PFSK-1 (cell line): ENCODE data around the gene MRPL58.

Experiments
- FOXP2 ChIP-seq: optimal IDR thresholded peaks from 2 replicates; pipeline ENCODE3; 2011; ENCODE audit warnings: borderline replicate concordance, control low read depth, inconsistent platforms; ENCODE audit not compliant: insufficient read depth; ENCODE audit errors: extremely low read length, extremely low read depth
- POLR2AphosphoS5 ChIP-seq: IDR thresholded peaks from 2 replicates; pipeline ENCODE4 v1.6.1; 2012; ENCODE audit warnings: low read depth, mild to moderate bottlenecking, control low read depth, low read length, moderate library complexity
- SIN3A ChIP-seq: IDR thresholded peaks from 2 replicates; pipeline ENCODE4 v1.6.1; 2012; ENCODE audit warnings: mild to moderate bottlenecking, low read length, moderate library complexity, borderline replicate concordance; ENCODE audit not compliant: insufficient read depth
- TAF1 ChIP-seq: IDR thresholded peaks from 2 replicates; pipeline ENCODE4 v1.6.1; 2012; ENCODE audit warnings: low read length, control low read depth, borderline replicate concordance; ENCODE audit not compliant: insufficient read depth
- TF ChIP-seq, protein P1 (sequence below), 2 experiments: IDR thresholded peaks; 2 replicates each; pipeline versions ENCODE4 v1.6.1 to v1.8.0; 2011 to 2012; ENCODE audit warnings: low read depth in 2 of 2, low read length in 2 of 2, control low read depth in 1 of 2, inconsistent platforms in 1 of 2, mild to moderate bottlenecking in 1 of 2, moderate library complexity in 1 of 2; ENCODE audit not compliant: insufficient read depth in 1 of 2

DNA sequence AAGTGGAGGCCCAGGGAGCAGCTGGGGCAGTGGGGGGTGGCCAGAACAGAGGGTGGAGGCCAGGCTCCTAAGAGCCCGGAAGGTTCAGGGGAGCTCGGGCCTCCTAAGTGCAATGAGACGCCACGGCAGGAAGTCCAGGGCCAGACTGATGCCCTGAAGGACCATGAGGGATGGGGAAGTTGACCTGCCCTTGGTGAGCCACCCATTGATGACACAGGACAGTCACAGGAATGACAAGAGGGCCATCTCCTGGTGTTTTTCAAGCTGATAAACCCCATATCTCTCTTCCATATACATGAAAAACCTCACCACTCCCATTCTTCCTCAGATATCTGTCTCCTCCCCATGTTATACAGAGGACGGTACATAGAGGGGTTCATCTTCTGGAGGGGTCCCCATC, 5.8 kb upstream of the MRPL58 start:
- no peak for TF ChIP-seq POLR2AphosphoS5
- TF ChIP-seq TAF1: no peak
- no peak for TF ChIP-seq SIN3A
- TF ChIP-seq, protein P1, sequence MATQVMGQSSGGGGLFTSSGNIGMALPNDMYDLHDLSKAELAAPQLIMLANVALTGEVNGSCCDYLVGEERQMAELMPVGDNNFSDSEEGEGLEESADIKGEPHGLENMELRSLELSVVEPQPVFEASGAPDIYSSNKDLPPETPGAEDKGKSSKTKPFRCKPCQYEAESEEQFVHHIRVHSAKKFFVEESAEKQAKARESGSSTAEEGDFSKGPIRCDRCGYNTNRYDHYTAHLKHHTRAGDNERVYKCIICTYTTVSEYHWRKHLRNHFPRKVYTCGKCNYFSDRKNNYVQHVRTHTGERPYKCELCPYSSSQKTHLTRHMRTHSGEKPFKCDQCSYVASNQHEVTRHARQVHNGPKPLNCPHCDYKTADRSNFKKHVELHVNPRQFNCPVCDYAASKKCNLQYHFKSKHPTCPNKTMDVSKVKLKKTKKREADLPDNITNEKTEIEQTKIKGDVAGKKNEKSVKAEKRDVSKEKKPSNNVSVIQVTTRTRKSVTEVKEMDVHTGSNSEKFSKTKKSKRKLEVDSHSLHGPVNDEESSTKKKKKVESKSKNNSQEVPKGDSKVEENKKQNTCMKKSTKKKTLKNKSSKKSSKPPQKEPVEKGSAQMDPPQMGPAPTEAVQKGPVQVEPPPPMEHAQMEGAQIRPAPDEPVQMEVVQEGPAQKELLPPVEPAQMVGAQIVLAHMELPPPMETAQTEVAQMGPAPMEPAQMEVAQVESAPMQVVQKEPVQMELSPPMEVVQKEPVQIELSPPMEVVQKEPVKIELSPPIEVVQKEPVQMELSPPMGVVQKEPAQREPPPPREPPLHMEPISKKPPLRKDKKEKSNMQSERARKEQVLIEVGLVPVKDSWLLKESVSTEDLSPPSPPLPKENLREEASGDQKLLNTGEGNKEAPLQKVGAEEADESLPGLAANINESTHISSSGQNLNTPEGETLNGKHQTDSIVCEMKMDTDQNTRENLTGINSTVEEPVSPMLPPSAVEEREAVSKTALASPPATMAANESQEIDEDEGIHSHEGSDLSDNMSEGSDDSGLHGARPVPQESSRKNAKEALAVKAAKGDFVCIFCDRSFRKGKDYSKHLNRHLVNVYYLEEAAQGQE (IDR thresholded peaks at IDR 0.05; ENCODE audit: insufficient read depth in 1 of 2, low read depth in 2 of 2, low read length in 2 of 2): no peak
- no peak for TF ChIP-seq FOXP2
